Measurements from ENCODE around the gene RRP12.

- TF ChIP-seq CTCF (IDR thresholded peaks at IDR 0.05; ENCODE audit: poor library complexity, severe bottlenecking) (no peak), RAD21 (conservative IDR thresholded peaks at IDR 0.05) (no peak), EZH2 (IDR thresholded peaks at IDR 0.05; ENCODE audit: borderline replicate concordance, insufficient read depth, low read length, poor library complexity, severe bottlenecking) (no peak), POLR2AphosphoS5 (IDR thresholded peaks at IDR 0.05) (no peak), MXI1 (conservative IDR thresholded peaks at IDR 0.05; ENCODE audit: poor library complexity, severe bottlenecking) (no peak), EP300 (conservative IDR thresholded peaks at IDR 0.05; ENCODE audit: poor library complexity, severe bottlenecking) (no peak), TAF1 (IDR thresholded peaks at IDR 0.05; ENCODE audit: low read depth) (no peak), SMC3 (conservative IDR thresholded peaks at IDR 0.05; ENCODE audit: poor library complexity) (no peak)
Observed at GRCh38 chr10:97347317-97347716, 53.8 kb downstream of the RRP12 start.

Data from neural cell (in vitro differentiated cells).